GM12878 (cell line): Measurements from ENCODE around the gene BUB1.

Experiments used
- BCL11A ChIP-seq: IDR thresholded peaks from 2 replicates; pipeline ENCODE4 v1.6.1; 2011; ENCODE audit warnings: low read depth, low read length
- DPF2 ChIP-seq: fragments of 450-650 bp; IDR thresholded peaks from 2 replicates; pipeline ENCODE4 v1.6.1; 2017; ENCODE audit warnings: mild to moderate bottlenecking
- EP300 ChIP-seq, 2 experiments: fragments of 150-350 bp in 1 of 2; IDR thresholded peaks; 2 replicates each; pipeline ENCODE4 v1.6.1; 2011 to 2012; ENCODE audit warnings: low read depth in 2 of 2, low read length in 2 of 2, borderline replicate concordance in 1 of 2, improper control_type of control experiment in 1 of 2, inconsistent platforms in 1 of 2; ENCODE audit not compliant: control insufficient read depth in 1 of 2
- HCFC1 ChIP-seq: fragments of 150-350 bp; IDR thresholded peaks from 2 replicates; pipeline ENCODE4 v1.6.1; 2014; ENCODE audit warnings: low read length
- POLR2AphosphoS5 ChIP-seq: IDR thresholded peaks from 2 replicates; pipeline ENCODE4 v1.6.1; 2011; ENCODE audit warnings: mild to moderate bottlenecking, low read length, inconsistent platforms
- SRF ChIP-seq, 2 experiments: IDR thresholded peaks; 2 replicates each; pipeline ENCODE4 v1.6.1; 2011; ENCODE audit warnings: low read depth in 2 of 2, low read length in 2 of 2, mild to moderate bottlenecking in 1 of 2, moderate library complexity in 1 of 2
- TF ChIP-seq, protein P1 (sequence below): fragments of 450-650 bp; IDR thresholded peaks from 2 replicates; pipeline ENCODE4 v1.6.1; 2017; ENCODE audit warnings: low read depth, mild to moderate bottlenecking, moderate library complexity
- TF ChIP-seq, protein P2 (sequence below), 3 experiments: IDR thresholded peaks in 2 of 3; conservative IDR thresholded peaks in 1 of 3; 2 replicates each; pipeline ENCODE4 v1.5.1; 2011; ENCODE audit warnings: low read depth in 3 of 3, low read length in 3 of 3, mild to moderate bottlenecking in 3 of 3, control low read depth in 2 of 3, moderate library complexity in 2 of 3, inconsistent platforms in 1 of 3, mixed read lengths in 1 of 3; ENCODE audit not compliant: control insufficient read depth in 2 of 3, insufficient read depth in 1 of 3; ENCODE audit errors: extremely low read depth in 1 of 3
- TF ChIP-seq, protein P3 (sequence below): IDR thresholded peaks from 2 replicates; pipeline ENCODE4 v1.6.1; 2012; ENCODE audit warnings: mild to moderate bottlenecking, low read depth, low read length

DNA sequence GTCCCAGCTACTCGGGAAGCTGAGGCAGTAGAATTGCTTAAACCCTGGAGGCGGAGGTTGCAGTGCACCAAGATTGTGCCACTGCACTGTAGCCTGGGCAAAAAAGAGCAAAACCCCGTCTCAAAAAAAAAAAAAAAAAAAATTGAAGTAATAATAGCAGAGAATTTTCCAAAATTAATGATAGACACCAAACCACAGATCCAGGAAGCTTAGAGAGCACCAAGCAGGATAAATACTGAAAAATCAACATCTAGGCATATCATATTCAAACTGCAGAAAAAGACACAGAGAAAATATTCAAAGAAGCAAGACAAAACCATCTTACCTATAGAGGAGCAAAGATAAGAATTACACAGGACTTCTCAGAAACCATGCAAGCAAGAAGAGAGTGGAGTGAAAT is 33.5 kb downstream of the BUB1 start:
- TF ChIP-seq, protein P1, sequence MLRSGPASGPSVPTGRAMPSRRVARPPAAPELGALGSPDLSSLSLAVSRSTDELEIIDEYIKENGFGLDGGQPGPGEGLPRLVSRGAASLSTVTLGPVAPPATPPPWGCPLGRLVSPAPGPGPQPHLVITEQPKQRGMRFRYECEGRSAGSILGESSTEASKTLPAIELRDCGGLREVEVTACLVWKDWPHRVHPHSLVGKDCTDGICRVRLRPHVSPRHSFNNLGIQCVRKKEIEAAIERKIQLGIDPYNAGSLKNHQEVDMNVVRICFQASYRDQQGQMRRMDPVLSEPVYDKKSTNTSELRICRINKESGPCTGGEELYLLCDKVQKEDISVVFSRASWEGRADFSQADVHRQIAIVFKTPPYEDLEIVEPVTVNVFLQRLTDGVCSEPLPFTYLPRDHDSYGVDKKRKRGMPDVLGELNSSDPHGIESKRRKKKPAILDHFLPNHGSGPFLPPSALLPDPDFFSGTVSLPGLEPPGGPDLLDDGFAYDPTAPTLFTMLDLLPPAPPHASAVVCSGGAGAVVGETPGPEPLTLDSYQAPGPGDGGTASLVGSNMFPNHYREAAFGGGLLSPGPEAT = no peak
- TF ChIP-seq, protein P2, sequence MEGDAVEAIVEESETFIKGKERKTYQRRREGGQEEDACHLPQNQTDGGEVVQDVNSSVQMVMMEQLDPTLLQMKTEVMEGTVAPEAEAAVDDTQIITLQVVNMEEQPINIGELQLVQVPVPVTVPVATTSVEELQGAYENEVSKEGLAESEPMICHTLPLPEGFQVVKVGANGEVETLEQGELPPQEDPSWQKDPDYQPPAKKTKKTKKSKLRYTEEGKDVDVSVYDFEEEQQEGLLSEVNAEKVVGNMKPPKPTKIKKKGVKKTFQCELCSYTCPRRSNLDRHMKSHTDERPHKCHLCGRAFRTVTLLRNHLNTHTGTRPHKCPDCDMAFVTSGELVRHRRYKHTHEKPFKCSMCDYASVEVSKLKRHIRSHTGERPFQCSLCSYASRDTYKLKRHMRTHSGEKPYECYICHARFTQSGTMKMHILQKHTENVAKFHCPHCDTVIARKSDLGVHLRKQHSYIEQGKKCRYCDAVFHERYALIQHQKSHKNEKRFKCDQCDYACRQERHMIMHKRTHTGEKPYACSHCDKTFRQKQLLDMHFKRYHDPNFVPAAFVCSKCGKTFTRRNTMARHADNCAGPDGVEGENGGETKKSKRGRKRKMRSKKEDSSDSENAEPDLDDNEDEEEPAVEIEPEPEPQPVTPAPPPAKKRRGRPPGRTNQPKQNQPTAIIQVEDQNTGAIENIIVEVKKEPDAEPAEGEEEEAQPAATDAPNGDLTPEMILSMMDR (IDR thresholded peaks at IDR 0.05 in 2 of 3, conservative IDR thresholded peaks at IDR 0.05 in 1 of 3; ENCODE audit: control insufficient read depth in 2 of 3, extremely low read depth in 1 of 3, insufficient read depth in 1 of 3, low read depth in 3 of 3, low read length in 3 of 3) = no peak
- TF ChIP-seq, protein P3, sequence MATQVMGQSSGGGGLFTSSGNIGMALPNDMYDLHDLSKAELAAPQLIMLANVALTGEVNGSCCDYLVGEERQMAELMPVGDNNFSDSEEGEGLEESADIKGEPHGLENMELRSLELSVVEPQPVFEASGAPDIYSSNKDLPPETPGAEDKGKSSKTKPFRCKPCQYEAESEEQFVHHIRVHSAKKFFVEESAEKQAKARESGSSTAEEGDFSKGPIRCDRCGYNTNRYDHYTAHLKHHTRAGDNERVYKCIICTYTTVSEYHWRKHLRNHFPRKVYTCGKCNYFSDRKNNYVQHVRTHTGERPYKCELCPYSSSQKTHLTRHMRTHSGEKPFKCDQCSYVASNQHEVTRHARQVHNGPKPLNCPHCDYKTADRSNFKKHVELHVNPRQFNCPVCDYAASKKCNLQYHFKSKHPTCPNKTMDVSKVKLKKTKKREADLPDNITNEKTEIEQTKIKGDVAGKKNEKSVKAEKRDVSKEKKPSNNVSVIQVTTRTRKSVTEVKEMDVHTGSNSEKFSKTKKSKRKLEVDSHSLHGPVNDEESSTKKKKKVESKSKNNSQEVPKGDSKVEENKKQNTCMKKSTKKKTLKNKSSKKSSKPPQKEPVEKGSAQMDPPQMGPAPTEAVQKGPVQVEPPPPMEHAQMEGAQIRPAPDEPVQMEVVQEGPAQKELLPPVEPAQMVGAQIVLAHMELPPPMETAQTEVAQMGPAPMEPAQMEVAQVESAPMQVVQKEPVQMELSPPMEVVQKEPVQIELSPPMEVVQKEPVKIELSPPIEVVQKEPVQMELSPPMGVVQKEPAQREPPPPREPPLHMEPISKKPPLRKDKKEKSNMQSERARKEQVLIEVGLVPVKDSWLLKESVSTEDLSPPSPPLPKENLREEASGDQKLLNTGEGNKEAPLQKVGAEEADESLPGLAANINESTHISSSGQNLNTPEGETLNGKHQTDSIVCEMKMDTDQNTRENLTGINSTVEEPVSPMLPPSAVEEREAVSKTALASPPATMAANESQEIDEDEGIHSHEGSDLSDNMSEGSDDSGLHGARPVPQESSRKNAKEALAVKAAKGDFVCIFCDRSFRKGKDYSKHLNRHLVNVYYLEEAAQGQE = no peak
- no peak for TF ChIP-seq BCL11A
- no peak for TF ChIP-seq SRF (IDR thresholded peaks at IDR 0.05; ENCODE audit: low read depth in 2 of 2, low read length in 2 of 2)
- no peak for TF ChIP-seq POLR2AphosphoS5
- TF ChIP-seq DPF2 = no peak
- TF ChIP-seq EP300 (IDR thresholded peaks at IDR 0.05; ENCODE audit: borderline replicate concordance in 1 of 2, control insufficient read depth in 1 of 2, low read depth in 2 of 2, low read length in 2 of 2) = no peak
- no peak for TF ChIP-seq HCFC1
